HepG2 (cell line): Measurements from ENCODE around the gene SLC2A10. TPM values are rescaled to one million over a fixed set of nuclear protein-coding genes. Genes with fewer than 3 reads are reported as not detected.
A peak's percentile ranks its signal among the peaks of the same experiment; 100 is the strongest.

Experiments
- ATAC-seq: fragments of 200-7000 bp; cut with Tn5 transposase; 3 replicates; pipeline ENCODE4 v1.9.1; 2020; ENCODE audit warnings: mild to moderate bottlenecking, moderate library complexity
- BruUV-seq: library from RNA; stranded (reverse); fragments of 400-500 nt; replicated peaks from 2 replicates; lab custom pipeline; 2021; lab: Mats Ljungman, UMichigan
- CTCF ChIA-PET: fragments of 300-600 bp; formaldehyde crosslinking; extraction: SDS; loops from one replicate; lab custom pipeline; 2021; ENCODE audit warnings: low total read pairs, inconsistent platforms, low intra/inter-chr PET ratio; lab: Yijun Ruan, JAX
- POLR2A ChIA-PET: fragments of 350-600 bp; sonication (Branson Sonifier 250); formaldehyde crosslinking; loops from one replicate; lab custom pipeline; 2020; ENCODE audit warnings: antibody characterized with exemption, inconsistent platforms; lab: Yijun Ruan, JAX
- DNase-seq: peaks from one replicate; pipeline ENCODE4 v3.0.0-alpha.2; 2015; ENCODE audit warnings: low spot score
- FAIRE-seq: peaks from 3 replicates; lab custom pipeline; 2011; peaks lifted over from hg19 to GRCh38; lab: Jason Lieb, UNC
- H2AFZ ChIP-seq: one replicate; pipeline ENCODE4 v1.6.1; 2011; ENCODE audit warnings: low read length, inconsistent platforms
- H3K27ac ChIP-seq: fragments of 300-600 bp; 3 replicates; pipeline ENCODE4 v1.8.0; 2011; ENCODE audit warnings: mixed run types, mild to moderate bottlenecking, mixed read lengths, low read length, inconsistent platforms; ENCODE audit not compliant: insufficient read depth; ENCODE audit errors: extremely low read length
- H3K27me3 ChIP-seq, 2 experiments: fragments of 200-600 bp in 1 of 2; 2 replicates in 1 of 2; 3 replicates in 1 of 2; pipeline versions ENCODE4 v1.6.0 to v1.8.0; 2011; ENCODE audit warnings: low read length in 2 of 2, mild to moderate bottlenecking in 2 of 2, moderate library complexity in 2 of 2, inconsistent platforms in 1 of 2; ENCODE audit not compliant: insufficient read depth in 2 of 2, control insufficient read depth in 1 of 2
- H3K36me3 ChIP-seq, 2 experiments: fragments of 200-600 bp in 1 of 2; replicated peaks in 1 of 2; 2 replicates in 1 of 2; 3 replicates in 1 of 2; pipeline versions ENCODE4 v1.5.1 to v1.8.0; 2011; ENCODE audit warnings: low read length in 2 of 2, inconsistent platforms in 1 of 2; ENCODE audit not compliant: insufficient read depth in 2 of 2, control insufficient read depth in 1 of 2
- H3K4me1 ChIP-seq: 2 replicates; pipeline ENCODE4 v1.5.1; 2012; ENCODE audit warnings: low read length, inconsistent platforms; ENCODE audit not compliant: insufficient read depth
- H3K4me2 ChIP-seq: 2 replicates; pipeline ENCODE4 v1.6.0; 2011; ENCODE audit warnings: low read depth, low read length, inconsistent platforms
- H3K4me3 ChIP-seq, 3 experiments: fragments of 200-600 bp in 1 of 3; sonication (generic), shearing (Covaris generic) in 1 of 3; replicated peaks in 1 of 3; 2 replicates each; pipeline ENCODE4 v1.5.1; 2011 to 2016; ENCODE audit warnings: low read length in 3 of 3, inconsistent platforms in 2 of 3, low read depth in 2 of 3, mild to moderate bottlenecking in 2 of 3, control low read depth in 1 of 3, mixed read lengths in 1 of 3; ENCODE audit not compliant: insufficient read depth in 1 of 3
- H3K79me2 ChIP-seq: one replicate; pipeline ENCODE4 v1.6.1; 2011; ENCODE audit warnings: low read length, inconsistent platforms; ENCODE audit not compliant: insufficient read depth
- H3K9ac ChIP-seq: 2 replicates; pipeline ENCODE4 v1.6.0; 2011; ENCODE audit warnings: mild to moderate bottlenecking, low read depth, low read length, inconsistent platforms; ENCODE audit not compliant: insufficient read depth
- H3K9me3 ChIP-seq: 2 replicates; pipeline ENCODE4 v1.5.1; 2012; ENCODE audit warnings: mild to moderate bottlenecking, low read length
- H4K20me1 ChIP-seq: 2 replicates; pipeline ENCODE4 v1.6.0; 2011; ENCODE audit warnings: inconsistent platforms, mild to moderate bottlenecking, low read length, moderate library complexity; ENCODE audit not compliant: insufficient read depth
- ETS1 ChIP-seq: sonication (generic); formaldehyde crosslinking; IDR thresholded peaks from 2 replicates; pipeline ENCODE4 v1.4.0; 2020; ENCODE audit warnings: missing genetic modification reagents
- ZNF839 ChIP-seq: sonication (generic); formaldehyde crosslinking; IDR thresholded peaks from 2 replicates; pipeline ENCODE4 v1.4.0; 2020; ENCODE audit warnings: missing genetic modification reagents, mild to moderate bottlenecking, borderline replicate concordance
- WGBS: methylation state at CpG from one replicate; pipeline ENCODE4 v1.1.6; 2017; ENCODE audit warnings: low lambda C conversion rate; 5-methylcytosine and 5-hydroxymethylcytosine counted together
- in situ Hi-C: cut with HindIII; loops from 2 replicates; pipeline ENCODE4 v1.10.0; 2017; ENCODE audit warnings: low pct_unique_long_range_greater_than_20kb; ENCODE audit not compliant: extremely low pct_ligation_motif_present
- intact Hi-C: fragments of 100-400 bp; cut with micrococcal nuclease; formaldehyde crosslinking; loops from one replicate; pipeline ENCODE4 v1.10.0; 2022; ENCODE audit not compliant: unreplicated experiment
- polyA plus RNA-seq, 8 experiments: library from polyadenylated mRNA; depleted of rRNA in 3 of 8; stranded (reverse) in 7 of 8; unstranded in 1 of 8; fragments of >200 nt; fragmentation: Illumina TruSeq in 4 of 8; extraction: Trizol in 4 of 8; gene quantifications; 2 replicates each; pipeline versions ENCODE4 v1.2.1 to v1.2.3, GENCODE V29; 2011 to 2016; ENCODE audit warnings: low read depth in 4 of 8, missing spikeins in 1 of 8, mixed read lengths in 1 of 8; ENCODE audit not compliant: insufficient read depth in 1 of 8
- total RNA-seq, 5 experiments: library from RNA; depleted of rRNA; stranded (reverse); fragments of >200 nt; fragmentation: Illumina TruSeq; extraction: Trizol; gene quantifications; 2 replicates each; pipeline ENCODE4 v1.2.3, GENCODE V29; 2016; ENCODE audit warnings: low read depth in 1 of 5
- TF ChIP-seq, protein P1 (sequence below): sonication (generic); formaldehyde crosslinking; IDR thresholded peaks from 2 replicates; pipeline ENCODE4 v1.4.0; 2020; ENCODE audit warnings: missing genetic modification reagents

The SLC2A10 gene
- total and polyA plus RNA-seq, 2 of the 13 experiments (the other 11 are each of a cell fraction or from before 2014, with no cell fraction given): 16.0 to 18.4 TPM

DNA sequence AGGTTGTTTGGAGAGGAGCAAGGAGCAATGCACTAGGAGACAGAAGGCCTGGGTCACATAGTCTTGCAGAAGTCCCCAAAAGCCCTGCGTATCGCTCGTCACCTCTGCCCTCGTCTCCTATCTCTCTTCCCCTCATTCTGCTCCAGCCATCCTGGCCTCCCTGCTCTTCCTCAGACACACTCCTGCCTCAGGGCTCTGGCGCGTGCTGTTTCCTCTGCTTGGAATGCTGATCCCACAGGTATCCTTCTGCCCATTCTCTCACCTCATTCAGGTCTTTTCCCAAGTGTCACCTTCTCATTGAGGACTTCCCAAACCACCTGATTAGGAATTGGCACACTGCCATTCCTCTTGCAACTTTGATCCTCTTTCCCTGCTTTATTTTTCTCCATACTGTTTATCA is 9.0 kb upstream of the SLC2A10 start:
- no peak for DNase-seq
- WGBS: 72% methylated on average over 6 of the region's 6 CpGs
- Histone ChIP-seq H3K4me1 (peaks cover 66% of the 10 kb centered on the region), H3K27me3 (no peaks in the 10 kb centered on the region), H4K20me1 (no peaks in the 10 kb centered on the region), H3K9me3 (no peaks in the 10 kb centered on the region), H3K36me3 (no peaks in the 10 kb centered on the region), H3K79me2 (no peaks in the 10 kb centered on the region), H2AFZ (no peak overlapping the region), H3K4me2 (no peak overlapping the region), H3K4me3 (no peak overlapping the region), H3K27ac (no peak overlapping the region), H3K9ac (no peak overlapping the region)
- 0 out of 3 replicates have a peak, but pooled peaks have one; percentile 6 for ATAC-seq
- TF ChIP-seq ZNF839 (CRISPR knock-in tag): no peak
- TF ChIP-seq ETS1 (CRISPR knock-in tag): 0 out of 2 replicates have a peak, but pooled peaks have one; percentile 23
- TF ChIP-seq, protein P1, sequence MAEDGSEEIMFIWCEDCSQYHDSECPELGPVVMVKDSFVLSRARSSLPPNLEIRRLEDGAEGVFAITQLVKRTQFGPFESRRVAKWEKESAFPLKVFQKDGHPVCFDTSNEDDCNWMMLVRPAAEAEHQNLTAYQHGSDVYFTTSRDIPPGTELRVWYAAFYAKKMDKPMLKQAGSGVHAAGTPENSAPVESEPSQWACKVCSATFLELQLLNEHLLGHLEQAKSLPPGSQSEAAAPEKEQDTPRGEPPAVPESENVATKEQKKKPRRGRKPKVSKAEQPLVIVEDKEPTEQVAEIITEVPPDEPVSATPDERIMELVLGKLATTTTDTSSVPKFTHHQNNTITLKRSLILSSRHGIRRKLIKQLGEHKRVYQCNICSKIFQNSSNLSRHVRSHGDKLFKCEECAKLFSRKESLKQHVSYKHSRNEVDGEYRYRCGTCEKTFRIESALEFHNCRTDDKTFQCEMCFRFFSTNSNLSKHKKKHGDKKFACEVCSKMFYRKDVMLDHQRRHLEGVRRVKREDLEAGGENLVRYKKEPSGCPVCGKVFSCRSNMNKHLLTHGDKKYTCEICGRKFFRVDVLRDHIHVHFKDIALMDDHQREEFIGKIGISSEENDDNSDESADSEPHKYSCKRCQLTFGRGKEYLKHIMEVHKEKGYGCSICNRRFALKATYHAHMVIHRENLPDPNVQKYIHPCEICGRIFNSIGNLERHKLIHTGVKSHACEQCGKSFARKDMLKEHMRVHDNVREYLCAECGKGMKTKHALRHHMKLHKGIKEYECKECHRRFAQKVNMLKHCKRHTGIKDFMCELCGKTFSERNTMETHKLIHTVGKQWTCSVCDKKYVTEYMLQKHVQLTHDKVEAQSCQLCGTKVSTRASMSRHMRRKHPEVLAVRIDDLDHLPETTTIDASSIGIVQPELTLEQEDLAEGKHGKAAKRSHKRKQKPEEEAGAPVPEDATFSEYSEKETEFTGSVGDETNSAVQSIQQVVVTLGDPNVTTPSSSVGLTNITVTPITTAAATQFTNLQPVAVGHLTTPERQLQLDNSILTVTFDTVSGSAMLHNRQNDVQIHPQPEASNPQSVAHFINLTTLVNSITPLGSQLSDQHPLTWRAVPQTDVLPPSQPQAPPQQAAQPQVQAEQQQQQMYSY (CRISPR knock-in tag): 0 out of 2 replicates have a peak, but pooled peaks have one; percentile 35
- FAIRE-seq: no peak
- CTCF ChIA-PET: interaction anchor here (1.2 to 3.7 kb wide), 6 partner anchors 19 to 180 kb away, joined by 3 to 45 read pairs (median 6); no protein-coding TSS in a partner anchor
- no TSS peak for BruUV-seq
- intact Hi-C loops: no loop called here
- POLR2A ChIA-PET: no interaction called here
- in situ Hi-C loops: no loop called here
